Lower lobe of right lung (tissue), 2 donors: Measurements from ENCODE around the gene PRKRA. TPM values are rescaled to one million over a fixed set of nuclear protein-coding genes. Genes with fewer than 3 reads are reported as not detected.

ENCODE experiments used
- ATAC-seq, 2 donors: fragments of 200-7000 bp; cut with Tn5 transposase; one replicate each; pipeline ENCODE4 v1.9.1; 2020 to 2022; ENCODE audit warnings: mild to moderate bottlenecking in 2 of 2, moderate library complexity in 2 of 2
- DNase-seq: peaks from one replicate; pipeline ENCODE4 v3.0.0-alpha.2; 2020
- H3K27ac ChIP-seq: fragments of 200-600 bp; one replicate; pipeline ENCODE4 v1.8.0; 2022
- H3K27me3 ChIP-seq: fragments of 200-600 bp; one replicate; pipeline ENCODE4 v1.8.0; 2022; ENCODE audit warnings: low read depth
- H3K36me3 ChIP-seq: fragments of 200-600 bp; one replicate; pipeline ENCODE4 v1.8.0; 2022; ENCODE audit warnings: mild to moderate bottlenecking
- H3K4me1 ChIP-seq: fragments of 200-600 bp; one replicate; pipeline ENCODE4 v1.8.0; 2022
- H3K4me3 ChIP-seq: fragments of 200-600 bp; one replicate; pipeline ENCODE4 v1.8.0; 2022; ENCODE audit warnings: mild to moderate bottlenecking
- H3K9me3 ChIP-seq: fragments of 200-600 bp; one replicate; pipeline ENCODE4 v1.8.0; 2022
- intact Hi-C: fragments of 100-400 bp; cut with DNase I; formaldehyde crosslinking; loops from one replicate; pipeline ENCODE4 v1.11.0; 2022
- total RNA-seq: library from RNA; stranded (reverse); fragmentation: NEBNext Ultra II Directional; extraction: Animal tissue kit (Norgen Biotek cat#: 25700); gene quantifications from one replicate; pipeline ENCODE4 v1.2.1, GENCODE V29; 2021
- TF ChIP-seq, protein P1 (sequence below): fragments of 200-600 bp; IDR thresholded peaks from one replicate; pipeline ENCODE4 v1.8.0; 2022; ENCODE audit warnings: antibody characterized with exemption, mild to moderate bottlenecking
- donor health status: DM: no; HTN: yes; CAD: no; lungs with severe emphysema.

The PRKRA gene
- total RNA-seq, 1 donor from 2014 or later, result 46.3 TPM

DNA sequence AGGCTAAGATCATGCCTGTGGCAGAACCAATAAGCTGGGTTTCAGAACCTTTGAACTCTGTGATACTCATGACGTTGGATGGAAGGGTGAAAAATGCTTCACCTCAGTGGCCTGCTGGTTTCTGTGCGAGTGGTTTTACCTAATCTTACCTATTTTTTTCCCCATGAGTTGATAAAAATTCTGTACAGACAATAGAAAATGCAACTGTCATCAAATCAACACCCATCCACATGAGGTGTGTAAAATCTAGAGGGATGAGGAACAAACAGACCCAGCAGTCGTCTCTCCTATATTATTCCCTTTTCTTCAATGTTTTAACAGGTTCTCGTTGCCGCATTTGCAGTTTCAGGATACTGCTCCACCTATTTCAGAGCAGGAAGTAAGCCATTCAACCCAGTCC is 67.3 kb downstream of the PRKRA start:
- intact Hi-C loops, result no loop called here

More for the DNA sequence above, 67.3 kb downstream of the PRKRA start:
- DNase-seq, result no peak
- Histone ChIP-seq H3K27me3 (no peaks in the 10 kb centered on the region), H3K27ac (no peak overlapping the region), H3K4me1 (no peaks in the 10 kb centered on the region), H3K36me3 (peaks cover 6% of the 10 kb centered on the region), H3K9me3 (no peaks in the 10 kb centered on the region), H3K4me3 (no peak overlapping the region)
- TF ChIP-seq, protein P1, sequence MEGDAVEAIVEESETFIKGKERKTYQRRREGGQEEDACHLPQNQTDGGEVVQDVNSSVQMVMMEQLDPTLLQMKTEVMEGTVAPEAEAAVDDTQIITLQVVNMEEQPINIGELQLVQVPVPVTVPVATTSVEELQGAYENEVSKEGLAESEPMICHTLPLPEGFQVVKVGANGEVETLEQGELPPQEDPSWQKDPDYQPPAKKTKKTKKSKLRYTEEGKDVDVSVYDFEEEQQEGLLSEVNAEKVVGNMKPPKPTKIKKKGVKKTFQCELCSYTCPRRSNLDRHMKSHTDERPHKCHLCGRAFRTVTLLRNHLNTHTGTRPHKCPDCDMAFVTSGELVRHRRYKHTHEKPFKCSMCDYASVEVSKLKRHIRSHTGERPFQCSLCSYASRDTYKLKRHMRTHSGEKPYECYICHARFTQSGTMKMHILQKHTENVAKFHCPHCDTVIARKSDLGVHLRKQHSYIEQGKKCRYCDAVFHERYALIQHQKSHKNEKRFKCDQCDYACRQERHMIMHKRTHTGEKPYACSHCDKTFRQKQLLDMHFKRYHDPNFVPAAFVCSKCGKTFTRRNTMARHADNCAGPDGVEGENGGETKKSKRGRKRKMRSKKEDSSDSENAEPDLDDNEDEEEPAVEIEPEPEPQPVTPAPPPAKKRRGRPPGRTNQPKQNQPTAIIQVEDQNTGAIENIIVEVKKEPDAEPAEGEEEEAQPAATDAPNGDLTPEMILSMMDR, result no peak
- no peak for ATAC-seq

Other genes starting within 250 kb of the PRKRA start
- 3.0 TPM for gene PJVK, start 203 bp upstream of the PRKRA start, total RNA-seq
- 10.5 TPM for gene FKBP7, start 27.4 kb upstream of the PRKRA start, total RNA-seq
- 35.1 TPM for gene PLEKHA3, start 29.3 kb upstream of the PRKRA start, total RNA-seq